ENCODE measurements around the gene PUSL1. TPM values are rescaled to one million over a fixed set of nuclear protein-coding genes. Genes with fewer than 3 reads are reported as not detected.

PUSL1 gene
- total RNA-seq, 1 experiment from 2014 or later, result 38.0 TPM

- no peak overlapping the region for H3K18ac ChIP-seq (ENCODE audit: insufficient read length, low read depth, low read length)
- H4K8ac ChIP-seq (replicated peaks; ENCODE audit: insufficient read length, low read depth, low read length), result no peak overlapping the region
- no peak overlapping the region for H3K9ac ChIP-seq (ENCODE audit: extremely low read depth, insufficient read length, low read length)
- H4K20me1 ChIP-seq (ENCODE audit: control insufficient read depth, insufficient read depth, insufficient read length), result no peaks in the 10 kb centered on the region
- Mint-ChIP-seq H3K9me3 (peaks cover 0 to 8% of the 10 kb centered on the region in 2 experiments; a peak in 3 of 5 replicates), H3K27me3 (ENCODE audit: low read depth) (no peaks in the 10 kb centered on the region), H3K36me3 (ENCODE audit: insufficient read depth in 1 of 3, low read depth in 3 of 3) (peaks cover 21 to 34% (median 31%) of the 10 kb centered on the region in 3 experiments), H3K4me3 (no peak overlapping the region), H3K4me1 (peaks cover 4 to 10% of the 10 kb centered on the region in 2 experiments), H3K27ac (peak overlapping the region in 1 of 3 experiments; percentile 74; a peak in 2 of 7 replicates)
- H4K5ac ChIP-seq (ENCODE audit: insufficient read length, low read depth, low read length), result no peak overlapping the region
- H3K4me2 ChIP-seq (ENCODE audit: insufficient read depth, insufficient read length, low read length), result no peak overlapping the region
- H2BK120ac ChIP-seq (ENCODE audit: low read depth, low read length, poor library complexity, severe bottlenecking), result no peak overlapping the region
- no peaks in the 10 kb centered on the region; the same call in 1 of the 2 replicates for H3K4me1 ChIP-seq (ENCODE audit: insufficient read depth, low read length)
- H2AK5ac ChIP-seq (ENCODE audit: insufficient read length, low read length), result no peak overlapping the region
- WGBS (ENCODE audit: extremely low coverage, insufficient read length, low lambda C conversion rate), result no CpG with 5 or more reads among the region's 18 CpGs
- H3K79me1 ChIP-seq (ENCODE audit: insufficient read depth, low read depth, low read length, poor library complexity, severe bottlenecking), result peaks cover 9% of the 10 kb centered on the region
- no peak overlapping the region for H3T11ph ChIP-seq (ENCODE audit: low read length)
- H2BK20ac ChIP-seq (ENCODE audit: low read depth, low read length, poor library complexity, severe bottlenecking), result no peak overlapping the region
- no peak for DNase-seq
- no peak overlapping the region for H2AFZ ChIP-seq (ENCODE audit: low read length)
- H2BK15ac ChIP-seq (ENCODE audit: low read depth, low read length), result no peak overlapping the region
- H3K27ac ChIP-seq (ENCODE audit: insufficient read length, low read depth, low read length), result no peak overlapping the region
- no peak for TF ChIP-seq CTCF (conservative IDR thresholded peaks at IDR 0.05)
- no peak overlapping the region for H3K23ac ChIP-seq (ENCODE audit: insufficient read length, low read depth, low read length)
- H3K27me3 ChIP-seq (ENCODE audit: insufficient read depth, low read length), result no peaks in the 10 kb centered on the region
- H3K56ac ChIP-seq (ENCODE audit: insufficient read length, low read depth, low read length), result no peak overlapping the region
- H3K4ac ChIP-seq (ENCODE audit: low read depth, low read length), result no peak overlapping the region
- no peak overlapping the region for H4K91ac ChIP-seq (ENCODE audit: insufficient read length, low read depth, low read length)
- no peaks in the 10 kb centered on the region for H3K23me2 ChIP-seq (ENCODE audit: insufficient read length, low read depth, low read length, poor library complexity, severe bottlenecking)
- no peaks in the 10 kb centered on the region for H3K9me3 ChIP-seq (ENCODE audit: control insufficient read depth, low read depth, low read length)
- no peak overlapping the region for H2BK12ac ChIP-seq (ENCODE audit: insufficient read length, low read depth, low read length)
- no peak overlapping the region for H2BK5ac ChIP-seq (ENCODE audit: insufficient read length, low read length)
- no peak overlapping the region for H3K14ac ChIP-seq (ENCODE audit: insufficient read depth, low read length)
- no peaks in the 10 kb centered on the region; the same call in 1 of the 2 replicates for H3K79me2 ChIP-seq (ENCODE audit: insufficient read depth, low read length)
Measured at GRCh38 chr1:1342584-1343115, 34.3 kb downstream of the PUSL1 start.

Data from H9 (cell line).